Ectodermal cell (in vitro differentiated cells): ENCODE results near the gene MYL6B.
A peak's percentile ranks its signal among the peaks of the same experiment; 100 is the strongest.
"Not testable (repeated sequence)": the region's sequence is repeated elsewhere in the genome, so short reads cannot be mapped to it uniquely, and the experiment has no call there.

Experiments used
- H3K27ac ChIP-seq: 2 replicates; pipeline ENCODE4 v1.7.0; 2013; ENCODE audit warnings: mild to moderate bottlenecking, low read depth, low read length; ENCODE audit not compliant: insufficient read depth, poor library complexity, severe bottlenecking
- H3K27me3 ChIP-seq: 2 replicates; pipeline ENCODE4 v1.7.0; 2013; ENCODE audit warnings: mild to moderate bottlenecking, low read length; ENCODE audit not compliant: insufficient read depth, control insufficient read depth, poor library complexity, severe bottlenecking
- H3K36me3 ChIP-seq: one replicate; pipeline ENCODE4 v1.7.0; 2013; ENCODE audit warnings: low read length; ENCODE audit not compliant: control insufficient read depth, insufficient read depth
- H3K4me1 ChIP-seq: one replicate; pipeline ENCODE4 v1.7.0; 2013; ENCODE audit warnings: low read length; ENCODE audit not compliant: control insufficient read depth, insufficient read depth
- H3K4me3 ChIP-seq: 2 replicates; pipeline ENCODE4 v1.7.0; 2013; ENCODE audit warnings: low read depth, low read length, control low read depth; ENCODE audit not compliant: insufficient read depth
- H3K9me3 ChIP-seq: 2 replicates; pipeline ENCODE4 v1.7.0; 2013; ENCODE audit warnings: mild to moderate bottlenecking, low read length, moderate library complexity; ENCODE audit not compliant: control insufficient read depth
- WGBS, 2 experiments: methylation state at CpG; one replicate each; pipeline ENCODE4 v1.1.7; 2013; ENCODE audit warnings: missing lambda C conversion rate in 2 of 2; 5-methylcytosine and 5-hydroxymethylcytosine counted together

MYL6B gene

DNA sequence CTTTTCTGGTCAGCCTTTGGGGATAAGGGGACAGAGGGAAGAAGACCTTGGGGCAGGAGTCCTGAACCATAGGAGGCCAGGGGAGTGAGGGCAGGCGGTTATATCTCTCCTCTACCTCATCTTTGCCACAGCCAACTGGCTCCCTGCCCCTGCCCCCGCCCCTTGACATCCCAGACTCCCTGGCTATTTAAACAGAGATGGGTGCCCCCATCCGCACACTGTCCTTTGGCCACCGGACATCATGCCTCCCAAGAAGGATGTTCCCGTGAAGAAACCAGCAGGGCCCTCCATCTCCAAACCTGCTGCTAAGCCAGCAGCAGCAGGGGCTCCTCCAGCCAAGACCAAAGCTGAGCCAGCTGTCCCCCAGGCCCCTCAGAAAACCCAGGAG is 1.3 kb downstream of the MYL6B start:
- 83 to 88% methylated on average over 5 of the region's 5 CpGs for WGBS, 2 experiments
- H3K27ac ChIP-seq = no peak overlapping the region
- H3K4me3 ChIP-seq = peak overlapping the region; percentile 68

DNA sequence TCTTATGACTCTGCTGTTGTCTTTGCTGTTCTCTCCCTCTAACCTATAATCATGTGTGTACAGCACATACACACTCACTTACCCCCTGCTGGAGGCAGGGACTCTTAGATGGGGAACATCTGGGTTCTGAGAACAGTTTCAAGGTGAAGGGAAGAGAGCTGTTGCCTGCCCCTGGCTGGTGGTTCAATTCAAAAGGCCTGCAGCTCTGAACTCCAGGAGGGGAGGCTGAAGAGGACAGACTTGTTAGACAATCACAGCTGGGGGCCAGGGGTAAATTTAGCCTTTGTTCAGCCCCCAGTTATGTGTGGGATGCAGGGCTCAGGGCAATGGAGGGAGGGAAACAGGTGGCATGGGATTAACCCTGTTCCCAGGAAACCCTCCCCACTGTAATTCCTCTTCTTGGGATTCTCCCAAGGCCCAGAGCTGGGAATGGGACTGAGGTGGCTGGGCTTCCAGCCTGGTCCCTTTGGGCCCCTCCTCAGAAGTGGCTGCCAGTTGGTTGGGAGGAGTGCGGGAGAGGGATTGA is 1.9 kb downstream of the MYL6B start:
- no peaks in the 10 kb centered on the region for H3K9me3 ChIP-seq
- H3K27ac ChIP-seq = no peak overlapping the region
- no peaks in the 10 kb centered on the region for H3K27me3 ChIP-seq
- H3K36me3 ChIP-seq = peaks cover 11% of the 10 kb centered on the region
- H3K4me1 ChIP-seq = peaks cover 23% of the 10 kb centered on the region
- WGBS, 2 experiments = 100% methylated on average over 1 of the region's 1 CpG; no CpG with 5 or more reads in 1 of the 2 experiments
- H3K4me3 ChIP-seq = no peak overlapping the region

More for the DNA sequence above, 1.3 kb downstream of the MYL6B start:
- H3K9me3 ChIP-seq = no peaks in the 10 kb centered on the region
- H3K36me3 ChIP-seq = peaks cover 11% of the 10 kb centered on the region
- peaks cover 23% of the 10 kb centered on the region for H3K4me1 ChIP-seq
- H3K27me3 ChIP-seq = no peaks in the 10 kb centered on the region

DNA sequence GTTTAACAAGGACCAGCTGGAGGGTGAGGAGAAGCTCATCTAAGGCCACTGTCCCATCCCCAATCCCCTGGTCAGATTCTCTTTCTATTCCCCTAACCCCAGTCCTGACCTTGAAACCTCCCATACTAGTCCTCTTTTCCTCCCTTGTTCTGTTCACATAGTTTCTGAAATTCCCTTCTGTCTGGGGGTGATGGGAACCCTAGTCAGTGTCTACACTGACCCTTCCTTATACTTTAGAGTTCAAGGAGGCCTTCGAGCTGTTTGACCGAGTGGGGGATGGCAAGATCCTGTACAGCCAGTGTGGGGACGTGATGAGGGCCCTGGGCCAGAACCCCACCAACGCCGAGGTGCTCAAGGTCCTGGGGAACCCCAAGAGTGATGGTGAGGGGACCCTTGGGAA is 2.4 kb downstream of the MYL6B start:
- H3K27ac ChIP-seq = no peak overlapping the region
- H3K4me3 ChIP-seq = no peak overlapping the region
- H3K4me1 ChIP-seq = peaks cover 25% of the 10 kb centered on the region
- no peaks in the 10 kb centered on the region for H3K9me3 ChIP-seq
- 95% methylated on average over 5 of the region's 5 CpGs for WGBS, 2 experiments
- no peaks in the 10 kb centered on the region for H3K27me3 ChIP-seq
- peaks cover 13% of the 10 kb centered on the region for H3K36me3 ChIP-seq

DNA sequence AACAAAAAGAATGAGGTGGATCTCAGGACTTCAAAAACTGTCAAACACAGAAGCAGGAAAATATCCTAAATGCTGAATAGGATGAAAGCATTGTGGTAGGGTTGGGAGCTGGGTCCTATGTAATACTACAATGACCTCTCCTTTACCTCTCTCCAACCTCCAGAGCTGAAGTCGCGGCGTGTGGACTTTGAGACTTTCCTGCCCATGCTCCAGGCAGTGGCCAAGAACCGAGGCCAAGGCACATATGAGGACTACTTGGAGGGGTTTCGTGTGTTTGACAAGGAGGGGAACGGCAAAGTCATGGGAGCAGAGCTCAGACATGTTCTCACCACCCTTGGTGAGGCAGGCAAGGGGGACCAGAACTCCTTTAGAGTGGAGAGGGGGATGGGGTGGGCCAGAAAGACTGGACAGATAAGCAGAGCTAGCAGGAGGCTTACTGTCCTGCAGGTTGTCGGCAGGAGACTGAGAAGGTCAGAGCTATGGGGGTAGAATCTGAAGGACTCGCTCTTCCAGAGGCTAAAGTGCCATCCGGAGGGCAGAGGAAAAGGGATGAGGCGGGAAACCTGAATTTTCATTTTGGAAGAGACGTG is 3.0 kb downstream of the MYL6B start:
- no peaks in the 10 kb centered on the region for H3K27me3 ChIP-seq
- no peak overlapping the region for H3K4me3 ChIP-seq
- 93 to 95% methylated on average over 11 of the region's 11 CpGs for WGBS, 2 experiments
- peaks cover 30% of the 10 kb centered on the region for H3K4me1 ChIP-seq
- H3K27ac ChIP-seq = no peak overlapping the region
- H3K9me3 ChIP-seq = no peaks in the 10 kb centered on the region
- H3K36me3 ChIP-seq = peaks cover 19% of the 10 kb centered on the region

DNA sequence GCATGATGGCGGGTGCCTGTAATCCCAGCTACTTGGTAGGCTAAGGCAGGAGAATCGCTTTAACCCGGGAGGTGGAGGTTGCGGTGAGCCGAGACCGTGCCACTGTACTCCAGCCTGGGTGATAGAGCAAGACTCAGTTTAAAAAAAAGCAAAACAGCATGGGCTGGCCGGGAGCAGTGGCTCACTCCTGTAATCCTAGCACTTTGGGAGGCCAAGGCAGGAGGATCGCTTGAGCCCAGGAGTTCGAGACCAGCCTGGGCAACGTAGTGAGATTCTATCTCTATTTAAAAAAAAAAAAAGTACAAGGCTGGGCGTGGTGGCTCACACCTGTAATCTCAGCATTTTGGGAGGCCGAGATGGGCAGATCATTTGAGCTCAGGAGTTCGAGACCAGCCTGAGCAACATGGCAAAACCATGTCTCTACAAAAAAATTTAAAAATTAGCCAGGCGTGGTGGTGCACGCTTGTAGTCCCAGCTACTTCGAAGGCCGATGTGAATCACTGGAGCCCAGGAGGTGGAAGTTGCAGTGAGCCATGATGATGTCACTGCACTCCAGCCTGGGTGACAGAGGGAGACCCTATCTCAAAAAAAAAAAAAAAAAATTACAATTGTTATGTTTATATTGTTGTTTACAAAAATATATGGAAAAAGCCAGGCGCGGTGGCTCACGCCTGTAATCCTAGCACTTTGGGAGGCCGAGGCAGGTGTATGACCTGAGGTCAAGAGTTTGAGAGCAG is 4.2 kb downstream of the MYL6B start:
- 92 to 94% methylated on average over 21 of the region's 21 CpGs for WGBS, 2 experiments
- Histone ChIP-seq H3K36me3 (peaks cover 24% of the 10 kb centered on the region), H3K27ac (peak overlapping the region; percentile 98), H3K4me1 (peaks cover 39% of the 10 kb centered on the region), H3K4me3 (peak overlapping the region; percentile 70)
- not testable (repeated sequence) for H3K27me3 ChIP-seq, H3K9me3 ChIP-seq

DNA sequence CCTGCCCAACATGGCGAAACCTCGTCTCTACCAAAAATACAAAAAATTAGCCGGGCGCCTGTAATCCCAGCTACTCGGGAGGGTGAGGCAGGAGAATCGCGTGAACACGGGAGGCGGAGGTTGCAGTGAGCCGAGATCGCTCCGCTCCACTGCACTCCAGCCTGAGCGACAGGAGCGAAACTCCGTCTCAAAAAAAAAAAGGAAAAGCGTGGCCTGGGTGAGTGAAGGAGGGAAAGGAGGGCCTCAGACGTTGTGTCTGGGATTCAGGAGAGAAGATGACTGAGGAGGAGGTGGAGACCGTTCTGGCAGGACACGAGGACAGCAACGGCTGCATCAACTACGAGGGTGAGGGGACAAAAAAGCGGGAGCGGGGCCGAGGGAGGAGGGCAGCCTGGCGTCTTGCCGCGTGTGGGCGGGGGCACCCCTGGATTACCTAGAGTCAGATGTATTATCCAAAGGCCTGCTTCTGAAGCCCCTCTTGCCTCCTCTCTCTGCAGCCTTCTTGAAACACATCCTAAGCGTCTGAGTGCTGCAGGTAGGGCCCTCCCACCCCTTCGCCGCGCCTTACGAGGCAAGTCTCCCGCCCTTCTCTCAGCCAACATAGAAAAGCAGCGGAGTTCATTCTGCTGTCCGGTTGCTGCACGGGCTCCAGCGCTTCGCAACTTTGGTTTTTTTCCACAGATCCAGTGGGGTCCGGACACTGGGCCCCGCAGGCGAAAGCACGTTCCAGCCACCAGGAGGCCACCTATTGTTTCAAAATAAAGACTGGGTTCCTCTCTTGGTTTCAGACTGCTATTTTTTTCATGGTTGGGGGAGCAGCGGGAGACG is 5.0 kb downstream of the MYL6B start:
- Histone ChIP-seq H3K27me3 (no peaks in the 10 kb centered on the region), H3K9me3 (no peaks in the 10 kb centered on the region), H3K36me3 (peaks cover 30% of the 10 kb centered on the region), H3K4me3 (peak overlapping the region; percentile 70), H3K4me1 (peaks cover 47% of the 10 kb centered on the region), H3K27ac (peak overlapping the region; percentile 98)
- 18% methylated on average over 45 of the region's 45 CpGs for WGBS, 2 experiments

DNA sequence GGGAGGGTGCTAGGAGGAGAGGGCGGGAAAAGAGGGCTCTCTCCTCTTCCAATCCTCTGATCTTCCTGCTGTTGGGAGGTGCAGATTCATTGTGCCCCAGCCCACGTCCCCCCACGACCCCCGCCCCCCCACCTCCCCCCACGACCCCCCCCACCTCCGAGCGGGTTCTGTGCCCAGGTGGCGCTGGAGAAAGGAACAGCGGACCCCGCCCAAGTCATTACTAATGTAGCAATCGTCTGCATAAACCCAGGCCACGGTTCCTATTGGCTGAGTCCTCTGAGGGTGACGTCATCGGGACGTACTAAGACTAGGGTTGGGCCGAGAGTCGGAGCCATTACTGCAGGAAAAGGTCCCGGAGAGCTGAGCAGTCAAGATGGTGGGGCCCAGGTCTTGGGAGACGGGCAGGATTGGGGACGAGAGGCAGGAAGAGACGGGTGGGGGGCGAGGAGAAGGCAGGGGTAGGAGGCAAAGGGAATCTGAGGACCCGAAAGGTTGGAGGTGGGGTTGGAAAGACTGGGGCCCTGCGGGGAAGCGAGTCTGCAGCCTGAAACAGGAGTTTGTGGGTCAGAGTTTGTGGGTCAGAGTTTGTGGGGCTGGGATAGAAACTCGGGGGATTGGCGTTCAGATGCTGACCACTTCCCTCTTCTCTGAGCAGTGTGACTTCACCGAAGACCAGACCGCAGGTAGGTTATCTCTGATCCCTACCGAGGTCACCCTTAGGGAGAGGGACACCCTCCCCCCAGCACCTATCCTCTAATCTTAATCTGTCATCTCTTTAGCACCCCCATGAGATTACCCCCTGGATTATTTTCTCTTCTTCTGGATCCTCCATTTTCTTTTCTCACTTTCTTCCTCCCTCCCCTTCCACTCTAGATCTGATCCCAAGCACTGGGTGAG is 5.9 kb downstream of the MYL6B start, which contains the start of gene MYL6:
MYL6 (plus strand) TSS at position 331 of the 897 bp plus-strand sequence; CDS start at position 374, 43 bp downstream.
- Histone ChIP-seq H3K36me3 (peaks cover 33% of the 10 kb centered on the region), H3K27me3 (no peaks in the 10 kb centered on the region)

DNA sequence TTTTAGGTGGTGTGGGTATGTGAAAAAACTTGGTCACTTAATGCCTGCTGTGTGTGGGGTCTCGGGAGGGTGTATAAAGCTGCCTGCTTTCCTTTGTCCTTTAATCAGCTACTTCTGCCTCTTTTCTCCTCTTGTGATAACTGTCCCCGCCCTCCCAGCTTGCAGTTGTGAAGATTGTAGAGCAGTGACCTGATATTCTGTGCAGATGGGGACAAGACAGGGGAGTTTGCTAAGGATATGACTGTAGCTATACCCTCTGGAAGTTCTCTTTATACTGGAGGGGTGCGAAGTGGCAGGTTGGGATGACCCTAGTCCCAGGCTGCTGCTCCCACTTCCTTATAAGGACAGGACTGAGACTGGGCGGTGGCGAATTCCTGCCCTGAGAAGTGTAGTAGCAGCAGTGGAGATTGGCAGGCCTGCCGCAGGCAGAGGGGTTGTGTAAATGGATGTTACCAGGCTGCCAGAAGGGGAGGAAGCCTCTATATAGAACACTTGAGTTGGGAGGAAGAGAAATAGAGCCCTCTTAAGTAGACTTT is 6.6 kb downstream of the MYL6B start:
- peaks cover 43% of the 10 kb centered on the region for H3K4me1 ChIP-seq
- H3K4me3 ChIP-seq = peak overlapping the region; percentile 70
- peak overlapping the region; percentile 89 for H3K27ac ChIP-seq
- H3K9me3 ChIP-seq = no peaks in the 10 kb centered on the region
- no peaks in the 10 kb centered on the region for H3K27me3 ChIP-seq
- peaks cover 34% of the 10 kb centered on the region for H3K36me3 ChIP-seq
- 2 to 3% methylated on average over 5 to 6 of the region's 6 CpGs for WGBS, 2 experiments

More for the DNA sequence above, 5.9 kb downstream of the MYL6B start, which contains the start of gene MYL6:
- peak within 1 kb of the TSS; percentile 98 for H3K27ac ChIP-seq
- peaks cover 47% of the 10 kb centered on the region for H3K4me1 ChIP-seq
- no peaks in the 10 kb centered on the region for H3K9me3 ChIP-seq
- peak within 1 kb of the TSS; percentile 70 for H3K4me3 ChIP-seq
- WGBS, 2 experiments = 0% methylated on average over 25 of the region's 30 CpGs

DNA sequence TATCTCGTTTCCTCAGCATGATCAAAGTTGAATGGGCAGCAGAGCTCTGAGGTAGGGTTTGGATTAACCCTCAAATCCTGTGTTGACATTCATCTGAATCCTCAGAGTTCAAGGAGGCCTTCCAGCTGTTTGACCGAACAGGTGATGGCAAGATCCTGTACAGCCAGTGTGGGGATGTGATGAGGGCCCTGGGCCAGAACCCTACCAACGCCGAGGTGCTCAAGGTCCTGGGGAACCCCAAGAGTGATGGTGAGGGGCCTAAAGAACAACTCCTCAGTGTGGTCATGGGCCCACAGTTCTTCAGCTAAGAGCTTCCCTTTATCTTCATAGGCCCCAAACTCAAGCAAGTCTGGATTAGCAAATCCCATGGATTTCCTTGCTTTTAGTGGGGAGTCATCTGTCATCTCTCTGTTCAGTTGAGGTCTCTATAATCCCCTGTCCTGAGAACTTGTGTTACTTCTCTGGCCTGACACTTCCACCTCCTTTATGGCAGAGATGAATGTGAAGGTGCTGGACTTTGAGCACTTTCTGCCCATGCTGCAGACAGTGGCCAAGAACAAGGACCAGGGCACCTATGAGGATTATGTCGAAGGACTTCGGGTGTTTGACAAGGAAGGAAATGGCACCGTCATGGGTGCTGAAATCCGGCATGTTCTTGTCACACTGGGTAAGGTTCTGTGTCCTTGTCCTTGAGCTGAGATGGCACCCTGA is 7.2 kb downstream of the MYL6B start:
- Histone ChIP-seq H3K4me1 (peaks cover 38% of the 10 kb centered on the region), H3K27me3 (no peaks in the 10 kb centered on the region), H3K4me3 (peak overlapping the region; percentile 70), H3K27ac (peak overlapping the region; percentile 62), H3K9me3 (no peaks in the 10 kb centered on the region), H3K36me3 (peaks cover 40% of the 10 kb centered on the region)
- 74 to 80% methylated on average over 8 of the region's 8 CpGs for WGBS, 2 experiments
